Neural cell (in vitro differentiated cells): ENCODE measurements around the gene TRAM2. TPM values are rescaled to one million over a fixed set of nuclear protein-coding genes. Genes with fewer than 3 reads are reported as not detected.

Experiments
- H2AFZ ChIP-seq: fragments of 200-600, 300-800 bp; sonication (generic), shearing (Covaris generic); 2 replicates; pipeline ENCODE4 v1.6.0; 2014; ENCODE audit warnings: low read depth, mild to moderate bottlenecking, antibody characterized with exemption, low read length, moderate library complexity
- H3F3A ChIP-seq: fragments of 200-600 bp; shearing (Covaris generic); 2 replicates; pipeline ENCODE4 v1.6.1; 2016; ENCODE audit warnings: mild to moderate bottlenecking, moderate library complexity, mixed read lengths, antibody characterized with exemption, low read length; ENCODE audit not compliant: insufficient read depth, poor library complexity, severe bottlenecking
- H3K27ac ChIP-seq: fragments of 200-600, 300-800 bp; sonication (generic), shearing (Covaris generic); 2 replicates; pipeline ENCODE4 v1.5.1; 2014; ENCODE audit warnings: mild to moderate bottlenecking, low read length, moderate library complexity
- H3K27me3 ChIP-seq: fragments of 300-800, 200-600 bp; sonication (generic), shearing (Covaris generic); 2 replicates; pipeline ENCODE4 v1.6.0; 2014; ENCODE audit warnings: mild to moderate bottlenecking, low read depth, low read length, moderate library complexity; ENCODE audit not compliant: insufficient read depth
- H3K36me3 ChIP-seq: fragments of 300-800, 200-600 bp; sonication (generic), shearing (Covaris generic); 2 replicates; pipeline ENCODE4 v1.5.1; 2014; ENCODE audit warnings: mild to moderate bottlenecking, antibody characterized with exemption, low read length, moderate library complexity; ENCODE audit not compliant: insufficient read depth
- H3K4me2 ChIP-seq: fragments of 300-800, 200-600 bp; sonication (generic), shearing (Covaris generic); 2 replicates; pipeline ENCODE4 v1.6.0; 2014; ENCODE audit warnings: mild to moderate bottlenecking, low read length
- H3K4me3 ChIP-seq: fragments of 300-800, 200-600 bp; sonication (generic), shearing (Covaris generic); 2 replicates; pipeline ENCODE4 v1.5.1; 2014; ENCODE audit warnings: mild to moderate bottlenecking, low read length, moderate library complexity
- H3K79me2 ChIP-seq: fragments of 200-600 bp; shearing (Covaris generic); replicated peaks from 2 replicates; pipeline ENCODE4 v1.6.0; 2014; ENCODE audit warnings: mild to moderate bottlenecking, low read length, moderate library complexity; ENCODE audit not compliant: insufficient read depth
- H3K9ac ChIP-seq: fragments of 300-800, 200-600 bp; sonication (generic), shearing (Covaris generic); 2 replicates; pipeline ENCODE4 v1.6.1; 2016; ENCODE audit warnings: mild to moderate bottlenecking, low read length, mixed read lengths
- H3K9me2 ChIP-seq: fragments of 200-600 bp; shearing (Covaris generic); 2 replicates; pipeline ENCODE4 v1.6.1; 2016; ENCODE audit warnings: mild to moderate bottlenecking, low read length, mixed read lengths; ENCODE audit not compliant: insufficient read depth
- H3K9me3 ChIP-seq: fragments of 200-600, 300-800 bp; sonication (generic), shearing (Covaris generic); 2 replicates; pipeline ENCODE4 v1.6.1; 2016; ENCODE audit warnings: mild to moderate bottlenecking, mixed run types, low read length, moderate library complexity, mixed read lengths
- H4K20me1 ChIP-seq: fragments of 200-600 bp; shearing (Covaris generic); 2 replicates; pipeline ENCODE4 v1.6.1; 2016; ENCODE audit warnings: mild to moderate bottlenecking, mixed run types; ENCODE audit not compliant: insufficient read depth
- EP300 ChIP-seq: fragments of 450-650 bp; conservative IDR thresholded peaks from 2 replicates; pipeline ENCODE4 v1.6.1; 2014; ENCODE audit warnings: antibody characterized with exemption, mild to moderate bottlenecking, moderate library complexity; ENCODE audit not compliant: poor library complexity, severe bottlenecking
- EZH2 ChIP-seq: fragments of 200-600, 300-800 bp; shearing (Covaris generic), sonication (generic); IDR thresholded peaks from 2 replicates; pipeline ENCODE4 v1.6.1; 2014; ENCODE audit warnings: antibody characterized with exemption, low read length, borderline replicate concordance, mild to moderate bottlenecking; ENCODE audit not compliant: insufficient read depth, poor library complexity, severe bottlenecking
- MXI1 ChIP-seq: fragments of 450-650 bp; conservative IDR thresholded peaks from 2 replicates; pipeline ENCODE4 v1.6.1; 2014; ENCODE audit warnings: antibody characterized with exemption, mild to moderate bottlenecking; ENCODE audit not compliant: poor library complexity, severe bottlenecking
- POLR2AphosphoS5 ChIP-seq: IDR thresholded peaks from 2 replicates; pipeline ENCODE4 v1.6.1; 2012
- RAD21 ChIP-seq: fragments of 450-650 bp; conservative IDR thresholded peaks from 2 replicates; pipeline ENCODE4 v1.6.1; 2014; ENCODE audit warnings: antibody characterized with exemption, mild to moderate bottlenecking, moderate library complexity
- SMC3 ChIP-seq: fragments of 450-650 bp; conservative IDR thresholded peaks from 2 replicates; pipeline ENCODE4 v1.6.1; 2014; ENCODE audit warnings: antibody characterized with exemption, mild to moderate bottlenecking, moderate library complexity; ENCODE audit not compliant: poor library complexity
- TAF1 ChIP-seq: IDR thresholded peaks from 2 replicates; pipeline ENCODE4 v1.6.1; 2012; ENCODE audit warnings: low read depth
- polyA plus RNA-seq: library from polyadenylated mRNA; depleted of rRNA; stranded (reverse); fragments of >200 nt; gene quantifications from 2 replicates; pipeline ENCODE4 v1.2.3, GENCODE V29; 2014
- TF ChIP-seq, protein P1 (sequence below): fragments of 450-650 bp; IDR thresholded peaks from 2 replicates; pipeline ENCODE4 v1.5.1; 2014; ENCODE audit warnings: antibody characterized with exemption, mild to moderate bottlenecking, moderate library complexity; ENCODE audit not compliant: poor library complexity, severe bottlenecking
- TF ChIP-seq, protein P2 (sequence below): IDR thresholded peaks from 2 replicates; pipeline ENCODE4 v1.6.1; 2012; ENCODE audit warnings: borderline replicate concordance

TRAM2 gene
- polyA plus RNA-seq, 1 donor from 2014 or later: 0.41 TPM

DNA sequence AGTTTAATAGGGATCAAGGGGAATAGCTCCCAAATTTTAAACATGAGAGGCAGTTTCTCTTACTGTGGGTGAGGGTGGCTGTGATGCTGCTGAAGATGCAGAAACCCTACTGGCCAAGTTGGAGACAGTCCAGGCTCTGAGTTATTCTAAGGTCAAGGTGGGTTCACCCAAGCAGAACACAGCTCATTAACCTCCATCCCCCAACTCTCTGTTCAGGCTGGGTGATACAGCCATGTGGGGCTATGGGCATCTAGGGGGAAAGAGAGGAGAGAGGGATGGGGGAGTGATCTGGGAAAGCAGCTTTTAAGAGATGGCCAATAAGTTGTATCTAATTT lies 18.9 kb upstream of the TRAM2 start:
- TF ChIP-seq TAF1 (no peak), MXI1 (no peak), SMC3 (no peak)
- TF ChIP-seq, protein P1, sequence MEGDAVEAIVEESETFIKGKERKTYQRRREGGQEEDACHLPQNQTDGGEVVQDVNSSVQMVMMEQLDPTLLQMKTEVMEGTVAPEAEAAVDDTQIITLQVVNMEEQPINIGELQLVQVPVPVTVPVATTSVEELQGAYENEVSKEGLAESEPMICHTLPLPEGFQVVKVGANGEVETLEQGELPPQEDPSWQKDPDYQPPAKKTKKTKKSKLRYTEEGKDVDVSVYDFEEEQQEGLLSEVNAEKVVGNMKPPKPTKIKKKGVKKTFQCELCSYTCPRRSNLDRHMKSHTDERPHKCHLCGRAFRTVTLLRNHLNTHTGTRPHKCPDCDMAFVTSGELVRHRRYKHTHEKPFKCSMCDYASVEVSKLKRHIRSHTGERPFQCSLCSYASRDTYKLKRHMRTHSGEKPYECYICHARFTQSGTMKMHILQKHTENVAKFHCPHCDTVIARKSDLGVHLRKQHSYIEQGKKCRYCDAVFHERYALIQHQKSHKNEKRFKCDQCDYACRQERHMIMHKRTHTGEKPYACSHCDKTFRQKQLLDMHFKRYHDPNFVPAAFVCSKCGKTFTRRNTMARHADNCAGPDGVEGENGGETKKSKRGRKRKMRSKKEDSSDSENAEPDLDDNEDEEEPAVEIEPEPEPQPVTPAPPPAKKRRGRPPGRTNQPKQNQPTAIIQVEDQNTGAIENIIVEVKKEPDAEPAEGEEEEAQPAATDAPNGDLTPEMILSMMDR: no peak
- no peaks in the 10 kb centered on the region for H3K9me2 ChIP-seq
- no peaks in the 10 kb centered on the region for H3K79me2 ChIP-seq
- H2AFZ ChIP-seq: no peak overlapping the region
- H3K4me3 ChIP-seq: no peak overlapping the region
- H3K9ac ChIP-seq: no peak overlapping the region
- no peak overlapping the region for H3K4me2 ChIP-seq
- H3K27me3 ChIP-seq: no peaks in the 10 kb centered on the region
- H3K27ac ChIP-seq: no peak overlapping the region
- H3F3A ChIP-seq: no peaks in the 10 kb centered on the region
- no peaks in the 10 kb centered on the region for H4K20me1 ChIP-seq
- no peaks in the 10 kb centered on the region for H3K36me3 ChIP-seq
- H3K9me3 ChIP-seq: no peaks in the 10 kb centered on the region

DNA sequence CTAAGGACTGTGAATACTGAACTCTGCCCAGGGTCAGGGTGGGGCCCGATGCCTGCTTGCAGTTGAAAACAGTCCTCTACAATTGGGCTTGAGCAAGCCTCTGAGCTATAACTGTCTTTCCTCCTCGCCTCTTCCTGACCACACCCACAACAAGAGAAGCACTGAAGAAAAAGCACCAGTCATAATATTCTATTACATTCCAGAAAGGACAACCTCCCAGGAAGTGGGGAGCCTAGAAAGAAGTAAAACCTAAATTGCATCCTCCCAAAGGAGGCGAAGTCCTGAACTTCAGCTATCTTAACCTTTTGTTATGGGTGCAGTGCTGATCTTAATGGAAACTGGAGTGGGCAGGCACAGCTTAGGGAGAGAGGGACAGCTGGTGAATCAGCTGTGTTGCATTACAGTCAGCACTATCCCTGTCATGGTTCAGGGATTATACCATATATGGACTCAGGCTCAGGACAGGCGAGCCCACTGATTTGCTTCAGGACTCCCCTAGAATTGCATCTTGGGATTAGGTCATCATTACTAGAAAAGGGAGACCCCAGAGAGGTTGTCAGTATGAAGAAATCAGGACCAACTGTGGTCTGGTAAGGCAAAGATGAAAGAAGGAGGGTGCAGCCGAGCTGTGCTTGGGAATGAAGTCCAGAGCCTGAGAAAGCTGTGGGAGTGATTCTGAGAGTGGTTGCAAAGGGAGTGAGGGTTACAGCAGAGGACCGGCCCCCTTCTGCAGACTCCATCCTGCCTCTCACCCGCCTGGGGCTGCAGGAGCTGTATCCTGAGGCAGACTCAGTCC lies 18.3 kb upstream of the TRAM2 start:
- H3K4me3 ChIP-seq: no peak overlapping the region
- no peaks in the 10 kb centered on the region for H4K20me1 ChIP-seq
- no peaks in the 10 kb centered on the region for H3K9me3 ChIP-seq
- no peaks in the 10 kb centered on the region for H3F3A ChIP-seq
- H3K4me2 ChIP-seq: no peak overlapping the region
- TF ChIP-seq, protein P1: no peak
- TF ChIP-seq EP300: no peak
- H3K36me3 ChIP-seq: no peaks in the 10 kb centered on the region
- no peak overlapping the region for H2AFZ ChIP-seq
- H3K27me3 ChIP-seq: no peaks in the 10 kb centered on the region
- H3K9ac ChIP-seq: no peak overlapping the region
- H3K27ac ChIP-seq: no peak overlapping the region
- H3K9me2 ChIP-seq: no peaks in the 10 kb centered on the region
- H3K79me2 ChIP-seq: no peaks in the 10 kb centered on the region

DNA sequence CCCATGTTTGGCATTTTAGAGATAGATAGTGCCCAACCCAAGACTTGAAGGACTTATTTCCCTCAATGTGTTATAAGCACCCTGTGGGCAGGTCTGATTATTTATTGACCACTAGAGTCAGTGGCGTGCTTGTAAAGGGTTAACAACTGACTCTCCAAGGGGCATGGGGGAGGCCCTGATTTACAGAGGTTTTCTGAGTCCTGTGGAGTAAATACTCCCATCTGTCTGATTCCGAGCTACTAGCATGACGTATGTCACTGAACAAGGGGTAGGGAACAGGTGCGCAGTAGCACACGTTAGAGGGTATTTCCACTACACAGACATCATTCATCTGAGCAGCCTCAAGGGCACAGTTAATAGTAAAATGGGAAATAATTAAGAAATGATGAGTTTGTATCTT lies 17.4 kb upstream of the TRAM2 start:
- TF ChIP-seq, protein P2, sequence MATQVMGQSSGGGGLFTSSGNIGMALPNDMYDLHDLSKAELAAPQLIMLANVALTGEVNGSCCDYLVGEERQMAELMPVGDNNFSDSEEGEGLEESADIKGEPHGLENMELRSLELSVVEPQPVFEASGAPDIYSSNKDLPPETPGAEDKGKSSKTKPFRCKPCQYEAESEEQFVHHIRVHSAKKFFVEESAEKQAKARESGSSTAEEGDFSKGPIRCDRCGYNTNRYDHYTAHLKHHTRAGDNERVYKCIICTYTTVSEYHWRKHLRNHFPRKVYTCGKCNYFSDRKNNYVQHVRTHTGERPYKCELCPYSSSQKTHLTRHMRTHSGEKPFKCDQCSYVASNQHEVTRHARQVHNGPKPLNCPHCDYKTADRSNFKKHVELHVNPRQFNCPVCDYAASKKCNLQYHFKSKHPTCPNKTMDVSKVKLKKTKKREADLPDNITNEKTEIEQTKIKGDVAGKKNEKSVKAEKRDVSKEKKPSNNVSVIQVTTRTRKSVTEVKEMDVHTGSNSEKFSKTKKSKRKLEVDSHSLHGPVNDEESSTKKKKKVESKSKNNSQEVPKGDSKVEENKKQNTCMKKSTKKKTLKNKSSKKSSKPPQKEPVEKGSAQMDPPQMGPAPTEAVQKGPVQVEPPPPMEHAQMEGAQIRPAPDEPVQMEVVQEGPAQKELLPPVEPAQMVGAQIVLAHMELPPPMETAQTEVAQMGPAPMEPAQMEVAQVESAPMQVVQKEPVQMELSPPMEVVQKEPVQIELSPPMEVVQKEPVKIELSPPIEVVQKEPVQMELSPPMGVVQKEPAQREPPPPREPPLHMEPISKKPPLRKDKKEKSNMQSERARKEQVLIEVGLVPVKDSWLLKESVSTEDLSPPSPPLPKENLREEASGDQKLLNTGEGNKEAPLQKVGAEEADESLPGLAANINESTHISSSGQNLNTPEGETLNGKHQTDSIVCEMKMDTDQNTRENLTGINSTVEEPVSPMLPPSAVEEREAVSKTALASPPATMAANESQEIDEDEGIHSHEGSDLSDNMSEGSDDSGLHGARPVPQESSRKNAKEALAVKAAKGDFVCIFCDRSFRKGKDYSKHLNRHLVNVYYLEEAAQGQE: no peak
- TF ChIP-seq SMC3 (no peak), EP300 (no peak), MXI1 (no peak), POLR2AphosphoS5 (no peak), RAD21 (no peak), EZH2 (no peak), TAF1 (no peak)
- TF ChIP-seq, protein P1: no peak
- Histone ChIP-seq H3F3A (no peaks in the 10 kb centered on the region), H3K9me3 (no peaks in the 10 kb centered on the region), H3K9ac (no peak overlapping the region), H4K20me1 (no peaks in the 10 kb centered on the region), H2AFZ (no peak overlapping the region), H3K4me2 (no peak overlapping the region), H3K27me3 (no peaks in the 10 kb centered on the region), H3K27ac (no peak overlapping the region), H3K9me2 (no peaks in the 10 kb centered on the region), H3K4me3 (no peak overlapping the region), H3K79me2 (no peaks in the 10 kb centered on the region), H3K36me3 (no peaks in the 10 kb centered on the region)
